Activated CD4-positive, CD25-positive, alpha-beta regulatory T cell (primary cell): ENCODE results near the gene CDYL2.
"Not testable (repeated sequence)": the region's sequence is repeated elsewhere in the genome, so short reads cannot be mapped to it uniquely, and the experiment has no call there.

ENCODE experiments used
- DNase-seq, 4 experiments: peaks; one replicate each; lab custom pipeline; 2025; lab: John Stamatoyannopoulos, UW

CDYL2 gene

DNA sequence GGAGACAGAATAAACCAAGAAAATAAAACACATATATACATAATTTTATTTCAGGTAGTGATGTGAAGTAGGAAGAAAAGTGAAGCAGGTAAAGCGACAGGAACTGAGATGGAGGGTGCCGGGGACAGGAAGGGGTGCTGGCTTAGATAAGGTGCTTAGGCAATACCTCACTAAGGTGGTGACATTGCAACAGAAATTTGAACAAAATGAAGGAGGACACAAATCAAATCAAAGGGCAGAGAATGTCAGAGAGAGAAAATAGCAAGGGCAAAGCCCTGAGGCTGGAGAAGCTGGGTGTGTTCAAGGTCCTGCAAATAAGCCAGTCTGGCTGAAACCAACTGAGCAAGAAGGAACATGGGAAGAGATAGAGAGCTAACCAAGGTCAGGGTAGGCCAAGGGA lies 5.0 kb upstream of the CDYL2 start:
- no peak for DNase-seq

DNA sequence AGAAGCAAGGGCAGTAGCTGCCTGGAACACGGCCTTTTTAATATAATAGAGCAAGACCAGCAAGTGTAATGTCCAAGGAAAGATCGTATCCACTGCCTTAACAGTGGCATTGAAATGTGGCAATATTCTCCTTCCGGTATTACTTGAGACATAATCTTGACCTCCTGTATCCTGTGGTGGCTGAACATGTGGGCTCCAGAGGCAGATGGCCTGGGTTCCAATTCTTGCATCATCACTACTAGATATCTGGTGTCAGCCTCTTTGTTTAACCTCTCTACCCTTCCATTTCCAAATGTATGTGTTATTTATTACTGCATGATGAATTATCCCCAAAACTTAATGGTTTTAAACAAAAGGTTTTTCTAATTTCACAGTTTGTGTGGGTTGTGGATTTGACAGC lies 3.5 kb upstream of the CDYL2 start:
- no peak for DNase-seq

DNA sequence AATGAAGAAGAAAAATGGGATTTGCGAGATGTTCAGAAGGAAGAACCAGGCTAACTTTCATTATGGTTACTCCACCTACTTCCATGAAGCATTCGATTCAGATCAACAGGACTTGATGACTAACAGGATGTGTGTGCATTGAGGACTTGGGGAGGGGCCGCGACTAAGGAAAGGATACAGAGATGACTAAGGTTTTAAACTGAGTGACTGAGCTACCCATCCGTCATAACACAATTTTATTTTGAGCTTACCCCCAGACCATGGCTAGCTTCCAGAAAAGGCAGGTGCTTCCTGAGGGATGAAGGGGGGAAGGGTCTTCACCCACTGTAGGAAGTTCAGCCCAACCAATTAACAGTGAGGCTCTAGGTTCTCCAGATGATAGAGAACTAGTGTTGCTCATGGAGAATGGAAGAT lies 2.5 kb upstream of the CDYL2 start:
- peak in 2 of 4 experiments; percentile 14 to 16 for DNase-seq

DNA sequence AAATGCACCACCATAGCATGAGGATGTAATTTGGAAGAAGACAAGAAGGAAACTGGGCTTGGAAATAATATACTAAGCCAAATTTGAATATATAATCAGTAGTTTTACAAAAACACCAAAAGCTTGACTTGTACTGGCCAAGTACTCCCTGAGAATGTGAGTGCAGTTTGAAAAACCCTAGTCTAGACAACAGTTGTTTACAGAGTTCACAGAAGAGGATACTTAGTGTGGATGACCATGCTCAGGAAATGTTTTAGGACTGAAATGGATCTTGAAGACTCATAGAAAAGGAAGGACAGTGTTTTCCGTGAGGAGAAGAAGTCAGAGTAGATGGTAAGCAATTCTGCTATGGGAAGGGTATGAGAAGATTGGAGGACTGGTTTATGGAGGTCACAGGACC lies 1.9 kb upstream of the CDYL2 start:
- no peak for DNase-seq

DNA sequence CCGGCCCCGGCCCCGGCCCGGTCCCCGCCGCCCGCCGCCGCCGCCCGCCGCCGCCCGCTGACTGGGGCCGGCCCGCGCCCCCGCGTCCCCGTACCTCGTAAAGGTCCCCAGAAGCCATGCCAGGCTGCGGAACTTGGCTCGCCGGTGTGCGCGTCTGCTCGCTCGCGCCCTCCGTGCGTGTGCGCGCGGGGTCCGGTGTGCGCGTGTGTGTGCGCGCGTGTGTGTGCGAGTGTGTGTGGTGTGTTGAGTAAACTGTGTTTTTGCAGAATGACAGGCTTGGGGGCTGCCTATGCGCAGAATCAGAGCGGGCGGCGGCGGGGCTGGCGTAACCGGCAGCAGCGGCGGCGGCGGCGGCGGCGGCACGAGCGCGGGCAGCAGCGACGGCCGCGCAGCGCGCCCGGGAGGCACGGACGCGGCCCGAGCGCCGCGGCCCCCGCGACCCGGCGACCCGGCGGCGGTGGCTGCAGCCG lies 307 bp downstream of the CDYL2 start:
- DNase-seq = peak in 3 of 4 experiments; percentile 17 to 33 (median 31)

DNA sequence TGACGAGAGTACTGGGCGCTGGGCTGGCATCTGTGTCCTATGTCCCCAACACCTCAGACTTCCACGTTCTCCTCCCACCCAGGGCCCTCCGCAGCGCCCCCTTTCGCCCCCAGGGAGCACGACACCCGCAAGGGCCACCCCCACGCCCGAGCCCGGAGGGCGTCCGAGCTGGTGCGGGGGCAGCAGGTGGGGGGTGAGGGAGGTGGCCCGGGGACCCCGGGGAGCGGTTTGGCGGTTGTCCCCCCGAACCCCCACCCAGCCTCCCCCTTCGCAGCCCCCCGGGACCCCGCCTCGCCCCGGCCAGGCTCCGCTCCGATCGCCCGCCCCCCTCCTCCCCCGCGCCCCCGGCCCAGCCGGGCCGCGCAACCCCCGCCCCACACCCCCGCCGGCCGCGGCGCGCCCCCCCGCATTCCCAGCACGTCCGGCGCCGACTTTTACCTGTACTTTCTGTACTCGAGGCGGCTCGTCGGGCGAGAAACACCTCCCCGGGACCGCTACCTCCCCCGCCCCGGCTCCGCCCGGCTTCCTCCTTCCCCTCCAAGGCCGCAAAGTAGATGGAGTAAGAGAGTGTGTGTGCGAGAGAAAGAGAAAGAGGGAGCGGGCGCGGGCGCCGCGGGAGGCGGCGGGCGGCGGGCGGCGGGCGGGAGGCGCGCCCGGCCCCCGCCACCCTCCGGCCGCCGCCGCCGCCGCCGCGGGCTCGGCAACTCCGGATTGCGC lies 901 bp downstream of the CDYL2 start:
- DNase-seq = peak in 3 of 4 experiments; percentile 11 to 25 (median 21)

DNA sequence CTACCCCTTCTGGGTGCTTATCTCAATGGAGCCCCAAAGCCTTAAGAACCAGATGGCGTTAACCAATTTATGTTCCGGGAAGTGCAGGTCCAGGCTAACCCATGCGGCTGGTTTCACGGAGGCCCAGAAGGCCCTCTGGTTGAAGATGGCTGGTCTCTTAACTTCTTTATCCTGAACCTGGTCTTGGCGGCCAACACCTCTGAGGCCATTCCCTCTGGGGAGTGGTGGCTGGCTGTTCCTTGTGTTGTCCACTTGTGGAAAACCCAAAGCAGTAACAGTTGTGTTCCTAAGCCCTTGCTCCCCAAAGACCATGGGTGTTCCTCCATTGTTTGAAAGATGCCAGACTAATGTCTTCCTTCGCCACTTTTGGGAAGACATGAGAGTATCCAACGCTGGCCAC lies 1.5 kb downstream of the CDYL2 start:
- DNase-seq = no peak

DNA sequence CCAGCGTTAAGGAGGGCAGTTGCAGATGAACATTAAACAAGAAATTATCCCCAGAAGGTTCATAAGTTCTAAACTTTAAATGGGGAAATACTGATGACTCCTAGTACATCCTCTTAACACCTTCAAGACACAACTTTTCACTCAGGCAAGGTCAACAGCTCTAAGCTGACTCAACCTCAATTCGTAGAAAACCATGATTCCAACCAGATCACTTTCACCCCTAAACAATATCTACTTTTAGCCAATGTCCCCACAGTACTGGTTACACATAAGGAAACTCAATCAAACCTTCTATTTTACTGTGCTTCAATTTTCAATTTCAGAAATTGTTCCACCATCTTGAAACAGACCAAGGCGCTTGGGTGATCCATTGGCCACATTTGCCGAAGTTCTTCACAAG lies 2.3 kb downstream of the CDYL2 start:
- no peak for DNase-seq

DNA sequence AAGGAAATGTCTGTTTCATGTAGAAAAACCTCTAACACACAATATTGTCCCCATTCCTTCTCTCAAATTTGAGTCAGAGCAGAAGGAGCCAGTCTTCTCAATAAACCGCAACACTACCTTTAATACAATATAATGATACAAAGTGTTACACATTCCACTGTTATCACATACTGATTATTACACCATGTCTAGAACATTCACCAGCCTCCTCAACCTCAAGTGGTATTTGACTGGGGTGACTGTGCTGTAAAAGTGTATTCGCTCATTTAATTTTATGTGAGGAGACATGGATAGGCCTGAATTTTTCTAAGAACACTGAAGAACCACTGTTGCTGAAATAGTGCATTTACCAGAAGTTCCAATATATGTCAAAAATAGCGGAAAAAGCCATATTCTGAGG lies 10.3 kb downstream of the CDYL2 start:
- DNase-seq = no peak

DNA sequence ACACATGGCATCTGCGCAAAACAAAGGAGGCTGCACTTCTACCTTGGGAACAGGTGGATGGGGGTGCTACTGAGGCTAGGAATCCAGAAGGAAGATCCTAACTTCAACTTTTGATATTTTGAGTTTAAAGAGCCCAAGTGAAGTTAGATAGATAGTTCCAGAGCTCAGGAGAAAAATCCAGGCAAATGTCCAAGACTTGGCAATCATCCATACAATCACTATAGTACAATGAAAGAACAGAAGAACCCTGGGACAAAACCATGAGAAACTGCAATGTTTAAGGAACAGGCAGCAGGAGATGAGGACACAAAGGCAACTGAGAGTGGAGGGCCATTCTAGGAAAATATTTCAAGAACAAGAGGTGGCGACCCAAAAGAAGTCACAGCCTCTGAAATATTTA lies 12.4 kb downstream of the CDYL2 start:
- DNase-seq = no peak

DNA sequence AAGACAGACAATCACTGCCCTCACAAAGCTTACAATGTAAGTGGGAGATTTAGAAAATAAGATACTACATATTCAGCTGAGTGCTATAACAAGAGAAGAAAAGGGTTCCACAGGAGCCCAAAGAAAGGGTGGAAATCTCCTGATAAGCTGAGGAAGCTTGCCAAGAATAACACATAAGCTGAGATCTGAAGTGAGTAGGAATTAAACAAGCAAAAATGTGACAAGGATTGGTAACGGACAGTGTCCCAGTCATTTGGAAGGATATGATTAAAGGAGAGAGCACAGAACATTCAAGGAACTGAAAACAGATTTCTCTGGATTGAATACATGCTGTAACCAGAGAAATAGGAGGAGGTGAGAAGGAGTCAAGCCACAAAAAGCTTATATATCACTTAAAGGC lies 13.0 kb downstream of the CDYL2 start:
- DNase-seq = no peak

DNA sequence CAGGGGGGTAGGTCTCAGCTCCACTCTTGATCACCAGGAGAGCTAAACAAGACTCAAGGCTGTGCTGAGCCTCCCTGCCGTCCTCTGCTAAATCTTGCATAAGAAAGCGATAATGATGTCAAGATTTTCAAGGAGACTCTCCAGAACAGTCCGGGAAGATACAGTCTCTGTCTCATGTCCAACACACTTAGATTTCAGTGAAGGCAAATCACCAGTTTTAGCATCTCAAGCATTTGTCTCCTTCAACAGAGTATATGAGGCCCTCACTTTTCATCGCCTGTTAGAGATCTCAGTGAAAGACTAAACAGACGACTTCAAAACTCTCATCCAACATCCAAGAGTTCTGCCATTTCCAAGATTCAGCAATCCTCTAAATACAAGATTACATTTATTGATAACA lies 13.6 kb downstream of the CDYL2 start:
- DNase-seq = no peak

DNA sequence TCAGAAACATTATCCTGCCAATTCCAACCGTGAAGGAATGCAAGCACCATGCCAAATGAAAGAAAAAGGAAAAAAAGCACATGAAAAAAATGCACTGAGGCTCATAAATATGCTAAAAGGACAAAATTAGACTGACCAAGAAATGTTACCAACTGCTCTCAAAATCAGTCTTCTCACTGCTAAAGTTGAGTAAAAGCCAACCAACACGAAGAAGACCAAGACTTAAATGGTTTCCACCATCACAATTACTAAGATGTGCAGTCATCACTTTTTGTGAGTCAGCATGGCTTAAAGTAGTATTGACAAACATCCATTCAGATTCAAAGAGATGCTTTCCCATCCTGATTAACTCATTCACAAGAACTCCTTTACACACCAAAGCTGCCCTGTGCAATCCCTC lies 16.4 kb downstream of the CDYL2 start:
- no peak for DNase-seq

DNA sequence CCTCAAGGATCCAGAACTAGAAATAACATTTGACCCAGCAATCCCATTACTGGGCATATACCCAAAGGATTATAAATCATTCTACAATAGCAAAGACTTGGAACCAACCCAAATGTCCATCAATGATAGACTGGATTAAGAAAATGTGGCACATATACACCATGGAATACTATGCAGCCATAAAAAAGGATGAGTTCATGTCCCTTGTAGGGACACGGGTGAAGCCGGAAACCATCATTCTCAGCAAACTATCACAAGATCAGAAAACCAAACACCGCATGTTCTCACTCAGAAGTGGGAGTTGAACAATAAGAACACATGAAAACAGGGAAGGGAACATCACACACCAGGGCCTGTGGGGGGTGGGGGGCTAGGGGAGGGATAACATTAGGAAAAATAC lies 17.8 kb downstream of the CDYL2 start:
- not testable (repeated sequence) for DNase-seq

DNA sequence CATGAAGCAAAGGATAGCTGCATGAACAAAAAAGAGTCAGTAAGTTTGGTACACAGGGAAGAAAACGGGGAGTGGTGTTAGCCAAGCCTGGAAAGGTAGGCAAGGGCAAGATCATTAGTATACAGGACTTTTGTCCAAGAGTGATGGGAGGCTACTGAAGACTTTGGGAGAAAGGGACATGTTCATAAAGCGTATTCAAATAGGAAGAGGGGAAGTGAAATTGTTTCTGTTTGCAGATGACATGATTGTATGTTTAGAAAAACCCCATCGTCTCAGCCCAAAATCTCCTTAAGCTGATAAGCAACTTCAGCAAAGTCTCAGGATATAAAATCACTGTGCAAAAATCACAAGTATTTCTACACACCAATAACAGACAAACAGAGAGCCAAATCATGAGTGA lies 19.4 kb downstream of the CDYL2 start:
- DNase-seq = no peak

DNA sequence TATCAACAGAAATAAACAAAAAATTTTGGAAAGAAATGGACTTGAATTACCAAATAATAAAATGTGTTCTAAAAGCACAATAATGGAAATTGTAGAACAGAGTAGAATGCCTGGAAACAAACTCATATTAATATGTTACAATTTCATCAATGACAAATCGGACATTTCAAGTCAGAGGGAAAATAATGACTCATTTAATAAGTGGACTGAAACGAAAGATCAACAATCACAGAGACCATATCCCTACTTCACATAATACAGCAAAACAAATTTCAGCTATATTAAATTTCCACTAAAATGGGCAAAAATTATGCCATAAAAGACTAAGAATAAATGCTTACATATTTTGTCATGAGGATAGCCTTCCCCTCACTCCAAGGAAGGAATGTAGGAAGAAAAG lies 25.7 kb downstream of the CDYL2 start:
- no peak for DNase-seq

DNA sequence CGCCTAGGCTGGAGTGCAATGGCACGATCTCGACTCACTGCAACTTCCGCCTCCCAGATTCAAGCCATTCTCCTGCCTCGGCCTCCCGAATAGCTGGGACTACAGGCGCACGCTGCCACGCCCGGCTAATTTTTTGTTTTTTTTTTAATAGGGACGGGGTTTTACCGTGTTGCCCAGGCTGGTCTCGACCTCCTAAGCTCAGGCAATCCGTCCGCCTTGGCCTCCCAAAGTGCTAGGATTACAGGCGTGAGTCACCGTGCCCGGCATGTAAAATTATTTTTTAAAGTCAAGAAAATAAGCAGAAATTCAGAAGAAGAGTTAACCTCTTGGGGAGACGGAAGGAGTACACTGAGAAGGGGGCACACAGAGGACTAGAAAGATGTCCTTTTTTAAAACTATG lies 27.5 kb downstream of the CDYL2 start:
- no peak for DNase-seq

DNA sequence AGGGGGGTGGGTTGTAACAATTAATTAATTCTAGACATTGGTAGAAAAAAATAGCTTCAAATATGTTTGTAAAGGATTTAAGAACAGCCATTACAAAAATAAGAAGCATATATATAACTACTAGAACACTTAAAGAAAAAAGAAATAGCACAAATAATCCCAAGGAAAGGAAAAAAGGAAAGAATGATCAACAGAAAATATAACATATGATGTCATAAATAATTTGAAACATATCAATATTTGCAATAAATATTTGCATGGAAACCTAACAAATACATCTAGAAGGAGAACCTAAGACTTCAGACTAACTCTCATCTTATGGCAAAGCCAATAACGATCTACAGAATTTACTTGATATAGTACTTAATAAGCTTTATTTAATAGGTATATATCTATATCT lies 28.9 kb downstream of the CDYL2 start:
- no peak for DNase-seq

DNA sequence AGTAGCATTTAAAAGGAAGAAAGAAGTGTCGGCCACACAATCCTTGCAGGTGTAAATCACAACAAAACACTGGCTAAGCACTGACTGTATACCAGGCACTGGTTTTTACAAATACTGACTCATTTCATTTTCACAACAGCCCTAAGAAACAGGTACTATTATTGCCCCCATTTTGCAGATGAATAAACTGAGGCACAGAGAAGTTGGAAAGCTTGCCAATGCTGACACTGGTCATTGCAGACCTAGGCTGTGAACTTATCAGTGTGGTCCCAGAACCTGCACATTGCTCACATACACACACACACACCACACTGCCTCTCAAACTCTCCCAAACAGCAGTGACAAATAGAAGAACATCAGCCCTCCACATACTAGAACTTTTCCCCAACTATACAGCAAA lies 37.6 kb downstream of the CDYL2 start:
- DNase-seq = no peak

DNA sequence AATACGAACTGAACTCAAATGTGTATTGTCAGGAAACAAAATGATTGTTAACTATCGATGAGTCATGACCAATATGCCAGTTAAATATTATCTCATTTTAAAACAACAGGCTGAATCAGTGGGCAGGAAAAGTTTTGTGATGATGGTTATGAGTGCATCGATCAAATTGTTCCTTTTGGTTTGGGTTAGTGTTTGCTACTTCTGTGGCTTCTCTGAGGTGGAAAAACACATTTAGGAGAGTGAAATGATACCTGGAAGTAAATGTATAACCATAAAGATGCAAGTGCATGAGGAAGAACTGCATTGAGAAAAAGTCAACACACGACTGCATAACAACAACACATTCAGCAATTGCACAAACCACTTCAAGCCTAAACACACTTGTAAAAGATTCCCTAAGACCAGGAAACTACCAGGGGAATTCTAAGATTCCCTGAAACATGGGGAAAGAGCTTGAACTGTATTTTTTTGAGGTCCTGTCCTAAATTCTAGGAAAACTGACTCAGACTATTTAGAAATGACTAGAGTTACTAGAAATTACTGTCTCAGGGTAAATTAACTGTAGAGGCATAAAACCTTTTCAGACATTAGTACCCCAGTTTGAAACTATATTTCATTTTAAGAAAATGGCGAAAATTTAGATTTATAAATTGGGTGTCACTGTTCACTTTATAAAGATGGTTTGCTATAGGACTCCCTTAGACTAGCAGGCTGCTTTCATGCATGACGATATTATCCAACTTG lies 44.8 kb downstream of the CDYL2 start:
- no peak for DNase-seq

DNA sequence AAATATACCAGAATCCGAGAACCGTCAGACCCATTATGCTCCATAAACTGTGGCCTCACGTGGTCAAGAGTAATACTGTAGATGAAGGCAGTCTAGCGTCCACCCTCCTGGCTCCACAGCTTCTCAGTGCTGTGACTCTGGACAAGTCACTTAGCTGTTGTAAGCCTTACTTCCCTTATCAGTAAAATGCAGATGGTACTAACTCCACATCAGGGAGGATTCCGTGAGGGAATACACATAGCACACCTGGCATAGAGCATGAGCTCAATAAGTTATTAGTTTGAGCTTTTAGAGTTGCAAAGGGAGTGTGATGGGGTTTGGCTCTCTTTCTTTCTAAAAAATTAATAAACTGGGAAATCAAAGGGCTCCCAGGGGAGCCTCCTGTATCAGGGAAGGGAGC lies 49.9 kb downstream of the CDYL2 start:
- no peak for DNase-seq

DNA sequence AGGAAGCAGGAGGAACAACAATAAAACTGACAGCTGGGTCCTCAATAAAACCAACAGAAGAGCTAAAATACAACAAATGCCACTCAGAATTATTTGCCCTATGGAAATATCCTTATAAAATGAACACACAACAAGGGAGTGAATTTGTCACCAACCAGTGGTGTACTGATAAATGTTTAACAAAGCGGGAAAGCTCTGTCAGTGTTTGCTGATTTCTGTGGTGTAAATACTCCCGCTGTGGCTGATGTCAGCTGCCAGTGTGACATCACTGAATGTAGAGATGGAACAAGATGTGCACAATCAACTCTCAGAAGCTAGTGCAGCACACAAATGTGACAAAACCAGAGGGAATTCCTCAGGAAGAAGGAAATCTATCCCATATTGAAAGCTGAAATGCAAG lies 51.9 kb downstream of the CDYL2 start:
- DNase-seq = no peak

DNA sequence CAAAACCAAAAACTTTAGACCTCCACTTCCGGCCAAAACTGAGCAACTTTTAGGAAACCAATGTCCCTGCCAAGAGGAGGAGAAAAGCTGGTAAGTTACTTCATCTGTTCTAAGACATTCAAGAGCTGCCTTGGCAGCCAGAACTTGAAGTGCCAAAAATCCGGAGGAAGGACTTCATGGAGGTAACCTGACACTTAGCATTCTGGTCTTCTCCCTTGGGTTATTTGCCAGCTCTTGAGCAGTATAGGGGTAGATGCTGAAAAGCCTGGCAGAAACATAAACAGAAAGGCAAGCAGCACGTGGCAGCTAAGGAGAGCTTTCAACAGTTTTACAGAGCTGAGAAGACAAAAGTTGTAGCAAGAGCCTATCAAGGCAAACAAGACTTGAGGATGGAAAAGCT lies 53.2 kb downstream of the CDYL2 start:
- DNase-seq = no peak

DNA sequence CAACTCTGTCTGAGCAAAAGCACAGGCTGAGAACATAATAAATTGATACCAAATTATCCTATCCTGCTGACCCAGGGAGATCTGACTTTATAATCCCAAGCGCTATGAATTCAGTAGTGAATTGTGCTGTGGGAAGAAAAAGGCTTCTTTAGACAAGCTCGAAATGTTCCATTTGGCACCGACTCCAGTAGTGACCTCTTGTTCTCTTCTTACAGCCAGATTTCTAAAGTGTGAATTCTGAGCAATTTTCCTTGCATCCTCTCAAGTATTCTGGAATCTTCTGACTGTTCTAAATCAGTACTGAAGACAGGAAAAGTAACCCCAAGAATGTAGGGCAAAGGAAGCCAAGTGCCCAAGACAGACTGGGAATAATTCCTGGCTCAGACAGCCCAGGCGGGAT lies 58.2 kb downstream of the CDYL2 start:
- DNase-seq = no peak
